Measurements from ENCODE around the gene CARNS1.
A peak's percentile ranks its signal among the peaks of the same experiment; 100 is the strongest.

Gene CARNS1

GRCh38 chr11:67468056-67468455 is 52.6 kb downstream of the CARNS1 start:
- TF ChIP-seq CTCF (IDR thresholded peaks at IDR 0.05; ENCODE audit: low read depth, low read length, missing control alignments): no peak
- in situ Hi-C loops (cut with HindIII; ENCODE audit: low sequenced_read_pairs): no loop called here
- peak; percentile 28 for DNase-seq (ENCODE audit: low read depth)
- peak overlapping the region; percentile 82 for H3K4me3 ChIP-seq (ENCODE audit: low read depth, low read length)

- no peak for TF ChIP-seq CTCF (IDR thresholded peaks at IDR 0.05; ENCODE audit: low read depth, low read length, missing control alignments)
- H3K4me3 ChIP-seq (ENCODE audit: low read depth, low read length): peak overlapping the region; percentile 82
- no peak for DNase-seq (ENCODE audit: low read depth)
- in situ Hi-C loops (cut with HindIII; ENCODE audit: low sequenced_read_pairs): no loop called here
Observed at GRCh38 chr11:67468456-67468758, 52.9 kb downstream of the CARNS1 start.

- TF ChIP-seq CTCF (IDR thresholded peaks at IDR 0.05; ENCODE audit: low read depth, low read length, missing control alignments): peak; percentile 29
- H3K4me3 ChIP-seq (ENCODE audit: low read depth, low read length): peak within 1 kb of the TSS; percentile 82
- in situ Hi-C loops (cut with HindIII; ENCODE audit: low sequenced_read_pairs): no loop called here
- DNase-seq (ENCODE audit: low read depth): peak; percentile 63
Observed at GRCh38 chr11:67468759-67469507, 53.5 kb downstream of the CARNS1 start, which contains the start of gene TMEM134. Gene TMEM134 (minus strand): TSS chr11:67469251. CDS start chr11:67469192, 59 bp downstream.

- in situ Hi-C loops (cut with HindIII; ENCODE audit: low sequenced_read_pairs): no loop called here
- no peak for DNase-seq (ENCODE audit: low read depth)
- peak overlapping the region; percentile 82 for H3K4me3 ChIP-seq (ENCODE audit: low read depth, low read length)
- TF ChIP-seq CTCF (IDR thresholded peaks at IDR 0.05; ENCODE audit: low read depth, low read length, missing control alignments): no peak
Observed at GRCh38 chr11:67469508-67469811, 54.0 kb downstream of the CARNS1 start.

- no peak for TF ChIP-seq CTCF (IDR thresholded peaks at IDR 0.05; ENCODE audit: low read depth, low read length, missing control alignments)
- DNase-seq (ENCODE audit: low read depth): no peak
- in situ Hi-C loops (cut with HindIII; ENCODE audit: low sequenced_read_pairs): no loop called here
- H3K4me3 ChIP-seq (ENCODE audit: low read depth, low read length): no peak overlapping the region
Observed at GRCh38 chr11:67470337-67471002, 55.0 kb downstream of the CARNS1 start.

- in situ Hi-C loops (cut with HindIII; ENCODE audit: low sequenced_read_pairs): no loop called here
- DNase-seq (ENCODE audit: low read depth): no peak
- no peak for TF ChIP-seq CTCF (IDR thresholded peaks at IDR 0.05; ENCODE audit: low read depth, low read length, missing control alignments)
- no peak overlapping the region for H3K4me3 ChIP-seq (ENCODE audit: low read depth, low read length)
Observed at GRCh38 chr11:67472882-67473281, 57.4 kb downstream of the CARNS1 start.

Data from astrocyte of the cerebellum (primary cell).